ENCODE data around the gene BPIFB4.
"Not testable (repeated sequence)": the region's sequence is repeated elsewhere in the genome, so short reads cannot be mapped to it uniquely, and the experiment has no call there.

BPIFB4 gene

GRCh38 chr20:33091147-33091546 is 11.7 kb downstream of the BPIFB4 start:
- DNase-seq, result no peak

GRCh38 chr20:33091693-33092092 is 12.2 kb downstream of the BPIFB4 start:
- DNase-seq, result no peak

GRCh38 chr20:33092361-33092760 is 12.9 kb downstream of the BPIFB4 start:
- DNase-seq, result no peak

- DNase-seq, result no peak
Measured at GRCh38 chr20:33093074-33093473, 13.6 kb downstream of the BPIFB4 start.

GRCh38 chr20:33093582-33093981 is 14.1 kb downstream of the BPIFB4 start:
- DNase-seq, result no peak

GRCh38 chr20:33095249-33095648 is 15.8 kb downstream of the BPIFB4 start:
- DNase-seq, result no peak

- peak; percentile 69 for DNase-seq
Measured at GRCh38 chr20:33095902-33096584, 16.6 kb downstream of the BPIFB4 start.

GRCh38 chr20:33097001-33097400 is 17.6 kb downstream of the BPIFB4 start:
- no peak for DNase-seq

- DNase-seq, result no peak
Measured at GRCh38 chr20:33099843-33100538, 20.5 kb downstream of the BPIFB4 start.

GRCh38 chr20:33103556-33103955 is 24.1 kb downstream of the BPIFB4 start:
- DNase-seq, result no peak

GRCh38 chr20:33104336-33104735 is 24.9 kb downstream of the BPIFB4 start:
- DNase-seq, result no peak

- no peak for DNase-seq
Measured at GRCh38 chr20:33105316-33105924, 26.0 kb downstream of the BPIFB4 start.

GRCh38 chr20:33106058-33106620 is 26.7 kb downstream of the BPIFB4 start:
- not testable (repeated sequence) for DNase-seq

GRCh38 chr20:33108661-33109060 is 29.2 kb downstream of the BPIFB4 start:
- no peak for DNase-seq

GRCh38 chr20:33110147-33110825 is 30.8 kb downstream of the BPIFB4 start:
- no peak for DNase-seq

GRCh38 chr20:33111306-33111705 is 31.9 kb downstream of the BPIFB4 start:
- DNase-seq, result no peak

GRCh38 chr20:33112547-33113386 is 33.3 kb downstream of the BPIFB4 start:
- DNase-seq, result no peak

GRCh38 chr20:33113387-33113908 is 34.0 kb downstream of the BPIFB4 start:
- no peak for DNase-seq

- not testable (repeated sequence) for DNase-seq
Measured at GRCh38 chr20:33115501-33115900, 36.1 kb downstream of the BPIFB4 start.

GRCh38 chr20:33119725-33120720 is 40.6 kb downstream of the BPIFB4 start:
- no peak for DNase-seq

GRCh38 chr20:33120934-33121333 is 41.5 kb downstream of the BPIFB4 start:
- DNase-seq, result no peak
